GM12878 (cell line): Measurements from ENCODE around the gene TARP.

Experiments
- ATAC-seq: fragments of 200-7000 bp; cut with Tn5 transposase; 3 replicates; pipeline ENCODE4 v1.9.1; 2020; ENCODE audit warnings: mild to moderate bottlenecking, moderate library complexity
- BruUV-seq: library from RNA; stranded (reverse); fragments of 400-500 nt; replicated peaks from 2 replicates; lab custom pipeline; 2021; lab: Mats Ljungman, UMichigan
- CTCF ChIA-PET: fragments of 300-600 bp; sonication (Branson Sonifier 250); formaldehyde crosslinking; extraction: SDS; loops from one replicate; lab custom pipeline; 2021; ENCODE audit warnings: inconsistent platforms; lab: Yijun Ruan, JAX
- POLR2A ChIA-PET: fragments of 350-600 bp; formaldehyde crosslinking; extraction: SDS; loops from one replicate; lab custom pipeline; 2021; ENCODE audit warnings: inconsistent platforms; lab: Charles Lee
- RAD21 ChIA-PET: fragments of 300-600 bp; sonication (Branson Sonifier 250); formaldehyde crosslinking; loops from one replicate; lab custom pipeline; 2023; ENCODE audit warnings: antibody characterized with exemption; ENCODE audit not compliant: unreplicated experiment; lab: Charles Lee
- SMC1A ChIA-PET: fragments of 300-600 bp; sonication (Branson Sonifier 250); formaldehyde crosslinking; loops from one replicate; lab custom pipeline; 2023; ENCODE audit not compliant: unreplicated experiment, uncharacterized antibody; lab: Charles Lee
- DNase-seq: peaks from one replicate; pipeline ENCODE4 v3.0.0-alpha.2; 2011; ENCODE audit warnings: low read depth, low spot score
- FAIRE-seq: peaks from 3 replicates; lab custom pipeline; 2011; peaks lifted over from hg19 to GRCh38; lab: Jason Lieb, UNC
- H2AFZ ChIP-seq: 2 replicates; pipeline ENCODE4 v1.6.0; 2011; ENCODE audit warnings: low read depth, low read length, control low read depth; ENCODE audit not compliant: control insufficient read depth
- H3K27ac ChIP-seq: 2 replicates; pipeline ENCODE4 v1.5.1; 2011; ENCODE audit warnings: control low read depth; ENCODE audit not compliant: control insufficient read depth, insufficient read depth
- H3K27me3 ChIP-seq, 2 experiments: replicated peaks in 1 of 2; 2 replicates each; pipeline versions ENCODE4 v1.6.0 to v1.6.1; 2011; ENCODE audit warnings: low read length in 1 of 2; ENCODE audit not compliant: control insufficient read depth in 2 of 2, insufficient read depth in 2 of 2
- H3K36me3 ChIP-seq, 2 experiments: 2 replicates each; pipeline ENCODE4 v1.5.1; 2011; ENCODE audit warnings: low read length in 1 of 2; ENCODE audit not compliant: control insufficient read depth in 2 of 2, insufficient read depth in 2 of 2
- H3K4me1 ChIP-seq: 2 replicates; pipeline ENCODE4 v1.6.1; 2011; ENCODE audit warnings: mild to moderate bottlenecking, low read length, moderate library complexity, mixed read lengths; ENCODE audit not compliant: control insufficient read depth, insufficient read depth
- H3K4me2 ChIP-seq: 2 replicates; pipeline ENCODE4 v1.6.0; 2011; ENCODE audit warnings: control low read depth; ENCODE audit not compliant: control insufficient read depth, insufficient read depth
- H3K4me3 ChIP-seq: fragments of 200-600 bp; sonication (generic); 2 replicates; pipeline ENCODE4 v1.5.1; 2016
- H3K79me2 ChIP-seq: 2 replicates; pipeline ENCODE4 v1.6.0; 2011; ENCODE audit warnings: low read length; ENCODE audit not compliant: control insufficient read depth, insufficient read depth
- H3K9ac ChIP-seq: 2 replicates; pipeline ENCODE4 v1.8.0; 2011; ENCODE audit warnings: low read length, control low read depth, mixed read lengths; ENCODE audit not compliant: control insufficient read depth, insufficient read depth
- H3K9me3 ChIP-seq: replicated peaks from 3 replicates; pipeline ENCODE4 v1.5.1; 2011; ENCODE audit warnings: mild to moderate bottlenecking, low read length; ENCODE audit not compliant: control insufficient read depth, insufficient read depth
- H4K20me1 ChIP-seq: 2 replicates; pipeline ENCODE4 v1.6.0; 2011; ENCODE audit not compliant: control insufficient read depth, insufficient read depth
- CREB1 ChIP-seq: IDR thresholded peaks from 2 replicates; pipeline ENCODE4 v1.6.1; 2012; ENCODE audit warnings: low read depth, mild to moderate bottlenecking, inconsistent platforms
- GABPA ChIP-seq: IDR thresholded peaks from 2 replicates; pipeline ENCODE4 v1.6.1; 2014; ENCODE audit warnings: antibody characterized with exemption, low read depth, mild to moderate bottlenecking, inconsistent platforms
- MYC ChIP-seq: IDR thresholded peaks from 2 replicates; pipeline ENCODE4 v1.6.1; 2011; ENCODE audit warnings: mild to moderate bottlenecking, low read length, moderate library complexity, inconsistent platforms; ENCODE audit not compliant: insufficient read depth, insufficient replicate concordance, insufficient read length, severe bottlenecking
- REST ChIP-seq: IDR thresholded peaks from 2 replicates; pipeline ENCODE4 v1.6.1; 2012; ENCODE audit warnings: mild to moderate bottlenecking, low read depth, low read length
- WGBS: methylation state at CpG from one replicate; pipeline ENCODE4 v1.1.6; 2016; ENCODE audit warnings: low lambda C conversion rate; ENCODE audit not compliant: insufficient replicate concordance, insufficient coverage; ENCODE audit errors: missing lambda C conversion rate; 5-methylcytosine and 5-hydroxymethylcytosine counted together
- in situ Hi-C: fragments of 300-500 bp; cut with MboI; formaldehyde crosslinking; loops from 9 replicates; pipeline ENCODE4 v1.14.3; 2018; ENCODE audit warnings: mixed read lengths
- intact Hi-C: fragments of 100-400 bp; cut with micrococcal nuclease; formaldehyde crosslinking; loops from one replicate; pipeline ENCODE4 v1.14.2; 2022; ENCODE audit not compliant: unreplicated experiment
- TF ChIP-seq, protein P1 (sequence below): IDR thresholded peaks from 2 replicates; pipeline ENCODE4 v1.6.1; 2011; ENCODE audit warnings: borderline replicate concordance, low read depth, mild to moderate bottlenecking, moderate library complexity, low read length; ENCODE audit not compliant: insufficient read depth, poor library complexity, severe bottlenecking

TARP gene

GRCh38 chr7:38280707-38281106, 7.3 kb upstream of the TARP start (continued):
- TF ChIP-seq, protein P1, sequence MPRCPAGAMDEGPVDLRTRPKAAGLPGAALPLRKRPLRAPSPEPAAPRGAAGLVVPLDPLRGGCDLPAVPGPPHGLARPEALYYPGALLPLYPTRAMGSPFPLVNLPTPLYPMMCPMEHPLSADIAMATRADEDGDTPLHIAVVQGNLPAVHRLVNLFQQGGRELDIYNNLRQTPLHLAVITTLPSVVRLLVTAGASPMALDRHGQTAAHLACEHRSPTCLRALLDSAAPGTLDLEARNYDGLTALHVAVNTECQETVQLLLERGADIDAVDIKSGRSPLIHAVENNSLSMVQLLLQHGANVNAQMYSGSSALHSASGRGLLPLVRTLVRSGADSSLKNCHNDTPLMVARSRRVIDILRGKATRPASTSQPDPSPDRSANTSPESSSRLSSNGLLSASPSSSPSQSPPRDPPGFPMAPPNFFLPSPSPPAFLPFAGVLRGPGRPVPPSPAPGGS, result no peak

DNA sequence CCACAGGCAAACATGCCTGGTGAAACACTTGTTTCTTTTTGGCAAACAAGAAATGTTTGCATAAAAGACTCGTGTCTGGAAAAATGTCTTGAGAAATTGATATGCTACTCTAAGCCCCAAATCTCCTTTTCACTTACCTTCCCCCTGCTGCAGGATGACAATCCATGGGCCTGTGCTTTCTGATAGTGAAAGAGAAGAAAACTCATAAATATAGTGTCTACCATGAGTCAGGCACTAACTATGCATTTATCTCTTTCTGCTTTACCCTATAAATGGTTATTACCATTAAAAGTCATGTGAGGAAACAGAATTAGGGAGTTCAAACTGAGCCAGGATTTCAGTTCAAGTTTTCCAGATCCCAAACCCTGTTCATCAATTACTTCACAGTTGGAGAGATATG, 6.6 kb upstream of the TARP start:
- POLR2A ChIA-PET, result no interaction called here
- no peak for ATAC-seq
- in situ Hi-C loops, result no loop called here
- FAIRE-seq, result no peak
- H4K20me1 ChIP-seq, result no peaks in the 10 kb centered on the region
- no peak overlapping the region for H3K4me2 ChIP-seq
- CTCF ChIA-PET, result no interaction called here
- no peak overlapping the region for H2AFZ ChIP-seq
- no peaks in the 10 kb centered on the region for H3K27me3 ChIP-seq
- no peak for DNase-seq
- no peak overlapping the region for H3K27ac ChIP-seq
- RAD21 ChIA-PET, result no interaction called here
- peaks cover 19% of the 10 kb centered on the region; the same call in 1 of the 2 replicates for H3K4me1 ChIP-seq
- no peaks in the 10 kb centered on the region for H3K9me3 ChIP-seq
- SMC1A ChIA-PET, result no interaction called here
- BruUV-seq, result no TSS peak
- no peaks in the 10 kb centered on the region for H3K36me3 ChIP-seq
- H3K79me2 ChIP-seq, result no peaks in the 10 kb centered on the region
- WGBS, result 0% methylated on average over 1 of the region's 1 CpG
- TF ChIP-seq REST, result no peak
- TF ChIP-seq MYC, result no peak
- no peak for TF ChIP-seq CREB1
- TF ChIP-seq GABPA, result no peak
- no peak overlapping the region for H3K4me3 ChIP-seq
- intact Hi-C loops, result no loop called here
- no peak overlapping the region for H3K9ac ChIP-seq
